GM12878 (cell line): Measurements from ENCODE around the gene CD248. TPM values are rescaled to one million over a fixed set of nuclear protein-coding genes. Genes with fewer than 3 reads are reported as not detected.

Experiments
- ATAC-seq: fragments of 200-7000 bp; cut with Tn5 transposase; 3 replicates; pipeline ENCODE4 v1.9.1; 2020; ENCODE audit warnings: mild to moderate bottlenecking, moderate library complexity
- BruUV-seq: library from RNA; stranded (reverse); fragments of 400-500 nt; replicated peaks from 2 replicates; lab custom pipeline; 2021; lab: Mats Ljungman, UMichigan
- CTCF ChIA-PET: fragments of 300-600 bp; sonication (Branson Sonifier 250); formaldehyde crosslinking; extraction: SDS; loops from one replicate; lab custom pipeline; 2021; ENCODE audit warnings: inconsistent platforms; lab: Yijun Ruan, JAX
- POLR2A ChIA-PET: fragments of 350-600 bp; formaldehyde crosslinking; extraction: SDS; loops from one replicate; lab custom pipeline; 2021; ENCODE audit warnings: inconsistent platforms; lab: Charles Lee
- RAD21 ChIA-PET: fragments of 300-600 bp; sonication (Branson Sonifier 250); formaldehyde crosslinking; loops from one replicate; lab custom pipeline; 2023; ENCODE audit warnings: antibody characterized with exemption; ENCODE audit not compliant: unreplicated experiment; lab: Charles Lee
- SMC1A ChIA-PET: fragments of 300-600 bp; sonication (Branson Sonifier 250); formaldehyde crosslinking; loops from one replicate; lab custom pipeline; 2023; ENCODE audit not compliant: unreplicated experiment, uncharacterized antibody; lab: Charles Lee
- DNase-seq: peaks from one replicate; pipeline ENCODE4 v3.0.0-alpha.2; 2011; ENCODE audit warnings: low read depth, low spot score
- FAIRE-seq: peaks from 3 replicates; lab custom pipeline; 2011; peaks lifted over from hg19 to GRCh38; lab: Jason Lieb, UNC
- H2AFZ ChIP-seq: 2 replicates; pipeline ENCODE4 v1.6.0; 2011; ENCODE audit warnings: low read depth, low read length, control low read depth; ENCODE audit not compliant: control insufficient read depth
- H3K27ac ChIP-seq: 2 replicates; pipeline ENCODE4 v1.5.1; 2011; ENCODE audit warnings: control low read depth; ENCODE audit not compliant: control insufficient read depth, insufficient read depth
- H3K27me3 ChIP-seq, 2 experiments: replicated peaks in 1 of 2; 2 replicates each; pipeline versions ENCODE4 v1.6.0 to v1.6.1; 2011; ENCODE audit warnings: low read length in 1 of 2; ENCODE audit not compliant: control insufficient read depth in 2 of 2, insufficient read depth in 2 of 2
- H3K36me3 ChIP-seq, 2 experiments: 2 replicates each; pipeline ENCODE4 v1.5.1; 2011; ENCODE audit warnings: low read length in 1 of 2; ENCODE audit not compliant: control insufficient read depth in 2 of 2, insufficient read depth in 2 of 2
- H3K4me1 ChIP-seq: 2 replicates; pipeline ENCODE4 v1.6.1; 2011; ENCODE audit warnings: mild to moderate bottlenecking, low read length, moderate library complexity, mixed read lengths; ENCODE audit not compliant: control insufficient read depth, insufficient read depth
- H3K4me2 ChIP-seq: 2 replicates; pipeline ENCODE4 v1.6.0; 2011; ENCODE audit warnings: control low read depth; ENCODE audit not compliant: control insufficient read depth, insufficient read depth
- H3K4me3 ChIP-seq: fragments of 200-600 bp; sonication (generic); 2 replicates; pipeline ENCODE4 v1.5.1; 2016
- H3K79me2 ChIP-seq: 2 replicates; pipeline ENCODE4 v1.6.0; 2011; ENCODE audit warnings: low read length; ENCODE audit not compliant: control insufficient read depth, insufficient read depth
- H3K9ac ChIP-seq: 2 replicates; pipeline ENCODE4 v1.8.0; 2011; ENCODE audit warnings: low read length, control low read depth, mixed read lengths; ENCODE audit not compliant: control insufficient read depth, insufficient read depth
- H3K9me3 ChIP-seq: replicated peaks from 3 replicates; pipeline ENCODE4 v1.5.1; 2011; ENCODE audit warnings: mild to moderate bottlenecking, low read length; ENCODE audit not compliant: control insufficient read depth, insufficient read depth
- H4K20me1 ChIP-seq: 2 replicates; pipeline ENCODE4 v1.6.0; 2011; ENCODE audit not compliant: control insufficient read depth, insufficient read depth
- ASH2L ChIP-seq: fragments of 300-600, 200-600 bp; sonication (generic); IDR thresholded peaks from 2 replicates; pipeline ENCODE4 v1.6.1; 2017; ENCODE audit warnings: low read depth, mild to moderate bottlenecking, borderline replicate concordance
- HDAC2 ChIP-seq: fragments of 200-600 bp; sonication (generic); IDR thresholded peaks from 2 replicates; pipeline ENCODE4 v1.6.1; 2017
- MXI1 ChIP-seq: fragments of 150-350 bp; IDR thresholded peaks from 2 replicates; pipeline ENCODE4 v1.6.1; 2011; ENCODE audit warnings: low read depth, mild to moderate bottlenecking, inconsistent platforms, low read length, improper control_type of control experiment
- RB1 ChIP-seq: fragments of 450-650 bp; formaldehyde crosslinking; IDR thresholded peaks from 2 replicates; pipeline ENCODE4 v1.6.1; 2017; ENCODE audit warnings: mild to moderate bottlenecking, borderline replicate concordance
- RELA ChIP-seq: fragments of 450-650 bp; IDR thresholded peaks from 2 replicates; pipeline ENCODE4 v1.8.0; 2014; ENCODE audit warnings: borderline replicate concordance; ENCODE audit not compliant: partially characterized antibody
- SIN3A ChIP-seq: IDR thresholded peaks from 2 replicates; pipeline ENCODE4 v1.6.1; 2012; ENCODE audit warnings: low read depth, low read length, improper control_type of control experiment
- STAT1 ChIP-seq: fragments of 450-650 bp; conservative IDR thresholded peaks from 2 replicates; pipeline ENCODE4 v1.6.1; 2014; ENCODE audit warnings: antibody characterized with exemption, mild to moderate bottlenecking
- ZNF274 ChIP-seq: IDR thresholded peaks from one replicate; pipeline ENCODE4 v1.8.0; 2011; ENCODE audit not compliant: insufficient read length, insufficient read depth
- whole genome bisulfite sequencing: methylation state at CpG from one replicate; pipeline ENCODE4 v1.1.6; 2016; ENCODE audit warnings: low lambda C conversion rate; ENCODE audit not compliant: insufficient replicate concordance, insufficient coverage; ENCODE audit errors: missing lambda C conversion rate; 5-methylcytosine and 5-hydroxymethylcytosine counted together
- in situ Hi-C: fragments of 300-500 bp; cut with MboI; formaldehyde crosslinking; loops from 9 replicates; pipeline ENCODE4 v1.14.3; 2018; ENCODE audit warnings: mixed read lengths
- intact Hi-C: fragments of 100-400 bp; cut with micrococcal nuclease; formaldehyde crosslinking; loops from one replicate; pipeline ENCODE4 v1.14.2; 2022; ENCODE audit not compliant: unreplicated experiment
- polyA plus RNA-seq, 11 experiments: library from polyadenylated mRNA; depleted of rRNA in 4 of 11; unstranded in 6 of 11; stranded (reverse) in 5 of 11; fragments of >200 nt; fragmentation: Nextera tagmentation in 4 of 11; fragmentation: Illumina TruSeq in 1 of 11; extraction: Ambion mirVana in 4 of 11; extraction: Trizol in 1 of 11; gene quantifications; 1 replicate in 1 of 11; 2 replicates in 10 of 11; pipeline versions ENCODE4 v1.2.1 to v1.2.3, GENCODE V29; 2011 to 2016; ENCODE audit warnings: inconsistent platforms in 2 of 11, missing spikeins in 2 of 11, low read depth in 1 of 11
- total RNA-seq, 4 experiments: library from RNA; depleted of rRNA in 3 of 4; stranded (reverse); fragments of >200 nt in 3 of 4; fragmentation: Illumina TruSeq in 1 of 4; extraction: Trizol in 1 of 4; gene quantifications; 2 replicates each; pipeline versions ENCODE4 v1.2.1 to v1.2.3, GENCODE V29; 2013 to 2021
- TF ChIP-seq, protein P1 (sequence below): IDR thresholded peaks from 2 replicates; pipeline ENCODE4 v1.6.1; 2011; ENCODE audit warnings: borderline replicate concordance, low read depth, mild to moderate bottlenecking, moderate library complexity, low read length; ENCODE audit not compliant: insufficient read depth, poor library complexity, severe bottlenecking
- TF ChIP-seq, protein P2 (sequence below): IDR thresholded peaks from 2 replicates; pipeline ENCODE4 v1.6.1; 2011; ENCODE audit warnings: mild to moderate bottlenecking, low read depth, low read length, moderate library complexity; ENCODE audit not compliant: insufficient replicate concordance
- TF ChIP-seq, protein P3 (sequence below): fragments of 450-650 bp; IDR thresholded peaks from 2 replicates; pipeline ENCODE4 v1.6.1; 2017; ENCODE audit warnings: borderline replicate concordance
- TF ChIP-seq, protein P4 (sequence below): IDR thresholded peaks from 2 replicates; pipeline ENCODE4 v1.6.1; 2012; ENCODE audit warnings: improper control_type of control experiment, low read depth, low read length; ENCODE audit not compliant: insufficient replicate concordance

The CD248 gene
- total and polyA plus RNA-seq, 10 of the 15 experiments (the other 5 are each of a cell fraction or from before 2014, with no cell fraction given): 0.10 to 0.21 (median 0.20) TPM; not detected in 7

DNA sequence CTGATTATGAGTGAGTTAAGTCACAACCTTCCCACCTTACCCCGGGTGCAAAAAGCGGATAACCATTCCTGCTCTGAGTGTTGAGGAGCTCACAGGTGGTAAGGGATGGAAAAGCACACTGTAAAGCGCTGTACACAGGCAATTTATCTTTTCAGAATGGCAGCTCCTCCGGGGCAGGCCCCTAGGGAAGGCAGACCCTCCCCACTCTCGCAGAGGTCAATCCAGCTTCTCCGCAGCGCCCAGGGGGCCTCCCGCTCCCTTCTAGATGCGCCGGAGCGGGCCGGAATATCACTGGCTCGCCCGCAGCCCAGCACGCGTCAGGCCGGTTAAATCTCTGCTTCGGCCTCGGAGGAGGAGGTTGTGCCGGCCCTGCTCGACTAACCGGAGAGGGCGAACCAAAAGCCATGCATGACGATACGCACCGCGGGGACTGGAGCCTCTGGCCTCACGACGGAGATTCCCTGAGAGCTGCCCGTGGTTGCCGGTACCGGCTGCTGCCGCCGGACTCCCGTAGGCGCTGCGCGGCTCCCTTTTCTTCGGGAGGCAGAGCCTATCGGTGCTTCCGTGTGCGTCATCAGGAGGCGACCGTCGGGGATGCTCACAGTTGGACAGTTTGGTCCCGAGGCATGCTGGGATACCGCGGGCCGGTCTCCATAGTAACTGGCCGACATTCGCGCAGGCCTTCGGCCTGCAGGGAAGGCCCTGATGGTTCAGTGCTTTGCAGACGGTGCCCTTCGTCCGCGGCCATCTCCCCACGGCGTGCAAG, 27.9 kb upstream of the CD248 start, which contains the start of gene BRMS1:
TSS of gene BRMS1 (minus strand) at position 555 of the 766 bp plus-strand sequence. CDS start 2,870 bp downstream, outside the sequence.
- in situ Hi-C loops (no loop called here), intact Hi-C loops (loop anchor here (2.0 kb wide), 1 partner anchor 32 kb away; no protein-coding TSS in a partner anchor)
- ATAC-seq (peak; percentile 87), DNase-seq (peak; percentile 79), FAIRE-seq (peak; percentile 35)
- Histone ChIP-seq H3K4me2 (peak within 1 kb of the TSS; percentile 83), H3K36me3 (peaks cover 0 to 14% of the 10 kb centered on the region in 2 experiments; a peak in 2 of 4 replicates), H3K27ac (peak within 1 kb of the TSS; percentile 57), H3K4me3 (peak within 1 kb of the TSS; percentile 87), H3K9ac (peak within 1 kb of the TSS; percentile 93), H3K4me1 (peaks cover 17% of the 10 kb centered on the region), H4K20me1 (no peaks in the 10 kb centered on the region), H3K9me3 (no peaks in the 10 kb centered on the region), H3K27me3 (no peaks in the 10 kb centered on the region), H2AFZ (peak within 1 kb of the TSS; percentile 93), H3K79me2 (peaks cover 17% of the 10 kb centered on the region)
- SMC1A ChIA-PET: interaction anchor here (0.8 to 2.3 kb wide), 5 partner anchors 10 to 334 kb away, joined by 3 to 7 read pairs (median 5); partner anchors contain the start of genes MRPL11 and RBM4B
- POLR2A ChIA-PET: interaction anchor here (0.8 to 3.9 kb wide), 6 partner anchors 9 to 77 kb away, joined by 3 to 19 read pairs (median 6); partner anchors contain the start of genes RAB1B, RIN1, SLC29A2 and YIF1A
- WGBS: 1% methylated on average over 59 of the region's 59 CpGs
- CTCF ChIA-PET: interaction anchor here (0.5 to 7.4 kb wide), 11 partner anchors 8 to 591 kb away, joined by 3 to 44 read pairs (median 4); partner anchors contain the start of genes RIN1 and SLC29A2
- RAD21 ChIA-PET: interaction anchor here (1.0 to 2.0 kb wide), 6 partner anchors 8 to 56 kb away, joined by 3 to 10 read pairs (median 4); partner anchors contain the start of genes RIN1, SLC29A2 and YIF1A
- BruUV-seq: no TSS peak
- TF ChIP-seq, protein P1, sequence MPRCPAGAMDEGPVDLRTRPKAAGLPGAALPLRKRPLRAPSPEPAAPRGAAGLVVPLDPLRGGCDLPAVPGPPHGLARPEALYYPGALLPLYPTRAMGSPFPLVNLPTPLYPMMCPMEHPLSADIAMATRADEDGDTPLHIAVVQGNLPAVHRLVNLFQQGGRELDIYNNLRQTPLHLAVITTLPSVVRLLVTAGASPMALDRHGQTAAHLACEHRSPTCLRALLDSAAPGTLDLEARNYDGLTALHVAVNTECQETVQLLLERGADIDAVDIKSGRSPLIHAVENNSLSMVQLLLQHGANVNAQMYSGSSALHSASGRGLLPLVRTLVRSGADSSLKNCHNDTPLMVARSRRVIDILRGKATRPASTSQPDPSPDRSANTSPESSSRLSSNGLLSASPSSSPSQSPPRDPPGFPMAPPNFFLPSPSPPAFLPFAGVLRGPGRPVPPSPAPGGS: no peak
- TF ChIP-seq RB1: no peak
- TF ChIP-seq, protein P2, sequence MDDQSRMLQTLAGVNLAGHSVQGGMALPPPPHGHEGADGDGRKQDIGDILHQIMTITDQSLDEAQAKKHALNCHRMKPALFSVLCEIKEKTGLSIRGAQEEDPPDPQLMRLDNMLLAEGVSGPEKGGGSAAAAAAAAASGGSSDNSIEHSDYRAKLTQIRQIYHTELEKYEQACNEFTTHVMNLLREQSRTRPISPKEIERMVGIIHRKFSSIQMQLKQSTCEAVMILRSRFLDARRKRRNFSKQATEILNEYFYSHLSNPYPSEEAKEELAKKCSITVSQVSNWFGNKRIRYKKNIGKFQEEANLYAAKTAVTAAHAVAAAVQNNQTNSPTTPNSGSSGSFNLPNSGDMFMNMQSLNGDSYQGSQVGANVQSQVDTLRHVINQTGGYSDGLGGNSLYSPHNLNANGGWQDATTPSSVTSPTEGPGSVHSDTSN: no peak
- TF ChIP-seq, protein P3, sequence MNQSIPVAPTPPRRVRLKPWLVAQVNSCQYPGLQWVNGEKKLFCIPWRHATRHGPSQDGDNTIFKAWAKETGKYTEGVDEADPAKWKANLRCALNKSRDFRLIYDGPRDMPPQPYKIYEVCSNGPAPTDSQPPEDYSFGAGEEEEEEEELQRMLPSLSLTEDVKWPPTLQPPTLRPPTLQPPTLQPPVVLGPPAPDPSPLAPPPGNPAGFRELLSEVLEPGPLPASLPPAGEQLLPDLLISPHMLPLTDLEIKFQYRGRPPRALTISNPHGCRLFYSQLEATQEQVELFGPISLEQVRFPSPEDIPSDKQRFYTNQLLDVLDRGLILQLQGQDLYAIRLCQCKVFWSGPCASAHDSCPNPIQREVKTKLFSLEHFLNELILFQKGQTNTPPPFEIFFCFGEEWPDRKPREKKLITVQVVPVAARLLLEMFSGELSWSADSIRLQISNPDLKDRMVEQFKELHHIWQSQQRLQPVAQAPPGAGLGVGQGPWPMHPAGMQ: no peak
- peak; percentile 96 for TF ChIP-seq MXI1
- no peak for TF ChIP-seq HDAC2
- TF ChIP-seq STAT1: 0 out of 2 replicates have a peak, but pooled peaks have one; percentile 33
- TF ChIP-seq RELA: peak; percentile 86
- TF ChIP-seq SIN3A: peak; percentile 98
- TF ChIP-seq ASH2L: 0 out of 2 replicates have a peak, but pooled peaks have one; percentile 57
- TF ChIP-seq ZNF274: no peak
- TF ChIP-seq, protein P4, sequence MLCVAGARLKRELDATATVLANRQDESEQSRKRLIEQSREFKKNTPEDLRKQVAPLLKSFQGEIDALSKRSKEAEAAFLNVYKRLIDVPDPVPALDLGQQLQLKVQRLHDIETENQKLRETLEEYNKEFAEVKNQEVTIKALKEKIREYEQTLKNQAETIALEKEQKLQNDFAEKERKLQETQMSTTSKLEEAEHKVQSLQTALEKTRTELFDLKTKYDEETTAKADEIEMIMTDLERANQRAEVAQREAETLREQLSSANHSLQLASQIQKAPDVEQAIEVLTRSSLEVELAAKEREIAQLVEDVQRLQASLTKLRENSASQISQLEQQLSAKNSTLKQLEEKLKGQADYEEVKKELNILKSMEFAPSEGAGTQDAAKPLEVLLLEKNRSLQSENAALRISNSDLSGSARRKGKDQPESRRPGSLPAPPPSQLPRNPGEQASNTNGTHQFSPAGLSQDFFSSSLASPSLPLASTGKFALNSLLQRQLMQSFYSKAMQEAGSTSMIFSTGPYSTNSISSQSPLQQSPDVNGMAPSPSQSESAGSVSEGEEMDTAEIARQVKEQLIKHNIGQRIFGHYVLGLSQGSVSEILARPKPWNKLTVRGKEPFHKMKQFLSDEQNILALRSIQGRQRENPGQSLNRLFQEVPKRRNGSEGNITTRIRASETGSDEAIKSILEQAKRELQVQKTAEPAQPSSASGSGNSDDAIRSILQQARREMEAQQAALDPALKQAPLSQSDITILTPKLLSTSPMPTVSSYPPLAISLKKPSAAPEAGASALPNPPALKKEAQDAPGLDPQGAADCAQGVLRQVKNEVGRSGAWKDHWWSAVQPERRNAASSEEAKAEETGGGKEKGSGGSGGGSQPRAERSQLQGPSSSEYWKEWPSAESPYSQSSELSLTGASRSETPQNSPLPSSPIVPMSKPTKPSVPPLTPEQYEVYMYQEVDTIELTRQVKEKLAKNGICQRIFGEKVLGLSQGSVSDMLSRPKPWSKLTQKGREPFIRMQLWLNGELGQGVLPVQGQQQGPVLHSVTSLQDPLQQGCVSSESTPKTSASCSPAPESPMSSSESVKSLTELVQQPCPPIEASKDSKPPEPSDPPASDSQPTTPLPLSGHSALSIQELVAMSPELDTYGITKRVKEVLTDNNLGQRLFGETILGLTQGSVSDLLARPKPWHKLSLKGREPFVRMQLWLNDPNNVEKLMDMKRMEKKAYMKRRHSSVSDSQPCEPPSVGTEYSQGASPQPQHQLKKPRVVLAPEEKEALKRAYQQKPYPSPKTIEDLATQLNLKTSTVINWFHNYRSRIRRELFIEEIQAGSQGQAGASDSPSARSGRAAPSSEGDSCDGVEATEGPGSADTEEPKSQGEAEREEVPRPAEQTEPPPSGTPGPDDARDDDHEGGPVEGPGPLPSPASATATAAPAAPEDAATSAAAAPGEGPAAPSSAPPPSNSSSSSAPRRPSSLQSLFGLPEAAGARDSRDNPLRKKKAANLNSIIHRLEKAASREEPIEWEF: no peak
